HG03442 (cell line): Measurements from ENCODE around the gene RNF121.
A peak's percentile ranks its signal among the peaks of the same experiment; 100 is the strongest.
"Not testable (repeated sequence)": the region's sequence is repeated elsewhere in the genome, so short reads cannot be mapped to it uniquely, and the experiment has no call there.

Source experiments
- ATAC-seq: cut with Tn5 transposase; IDR thresholded peaks from one replicate; pipeline ENCODE4 v1.9.1; 2021; ENCODE audit warnings: mild to moderate bottlenecking, moderate library complexity; ENCODE audit not compliant: unreplicated experiment

RNF121 gene

DNA sequence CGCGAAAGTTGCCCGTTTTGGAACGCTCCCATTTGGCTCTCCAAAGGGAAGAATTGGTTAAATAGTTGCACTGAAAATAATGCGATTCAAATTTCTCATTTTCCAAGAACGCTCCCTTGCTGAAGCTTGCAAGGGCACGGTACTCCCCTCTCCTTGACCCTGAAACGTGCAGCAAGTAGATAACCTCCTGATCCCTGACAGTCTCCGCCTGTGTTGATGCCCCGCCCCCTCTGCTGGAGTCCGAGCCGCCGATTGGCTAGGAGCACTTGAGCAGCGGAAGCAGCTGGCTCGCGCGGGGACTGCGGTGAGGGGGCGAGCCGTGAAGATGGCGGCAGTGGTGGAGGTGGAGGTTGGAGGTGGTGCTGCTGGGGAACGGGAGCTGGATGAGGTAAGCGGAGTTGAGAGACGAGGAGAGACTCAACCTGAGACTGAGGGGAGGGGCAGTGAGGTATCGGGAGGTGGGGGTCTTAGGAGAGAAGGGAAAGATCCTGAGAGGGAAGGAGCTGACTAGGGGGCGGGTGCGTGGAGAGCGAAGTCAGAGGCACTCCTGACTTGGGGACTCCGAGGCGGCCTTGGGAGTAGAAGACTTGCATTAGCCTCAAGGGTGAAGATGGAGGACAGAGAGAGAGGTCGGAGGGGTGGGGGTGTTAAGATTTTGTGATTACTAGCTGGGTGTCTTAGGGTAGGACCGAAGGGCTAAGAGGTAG, at the start of gene RNF121:
TSS of gene RNF121 (plus strand) at position 310 of the 707 bp plus-strand sequence. CDS start at position 326, 16 bp downstream.
- ATAC-seq, result peak; percentile 76

DNA sequence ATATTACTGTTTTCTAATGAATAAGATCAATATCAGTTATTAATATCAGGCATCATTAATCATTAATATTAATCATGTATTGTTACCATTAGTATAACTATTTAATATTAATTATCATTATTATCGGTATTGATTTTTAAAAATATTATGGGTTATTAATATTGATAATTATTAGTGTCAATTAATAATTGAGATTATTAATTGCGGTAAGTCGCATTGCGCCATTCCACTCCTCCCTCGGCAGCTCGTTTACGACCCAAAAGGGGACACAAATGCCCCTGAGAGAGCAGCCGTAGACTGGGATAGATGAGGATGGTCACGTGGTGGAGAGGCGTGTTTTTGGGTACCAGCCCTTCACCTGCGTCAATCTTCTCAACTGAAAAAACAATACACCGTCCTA, 43.0 kb upstream of the RNF121 start:
- ATAC-seq, result not testable (repeated sequence)

DNA sequence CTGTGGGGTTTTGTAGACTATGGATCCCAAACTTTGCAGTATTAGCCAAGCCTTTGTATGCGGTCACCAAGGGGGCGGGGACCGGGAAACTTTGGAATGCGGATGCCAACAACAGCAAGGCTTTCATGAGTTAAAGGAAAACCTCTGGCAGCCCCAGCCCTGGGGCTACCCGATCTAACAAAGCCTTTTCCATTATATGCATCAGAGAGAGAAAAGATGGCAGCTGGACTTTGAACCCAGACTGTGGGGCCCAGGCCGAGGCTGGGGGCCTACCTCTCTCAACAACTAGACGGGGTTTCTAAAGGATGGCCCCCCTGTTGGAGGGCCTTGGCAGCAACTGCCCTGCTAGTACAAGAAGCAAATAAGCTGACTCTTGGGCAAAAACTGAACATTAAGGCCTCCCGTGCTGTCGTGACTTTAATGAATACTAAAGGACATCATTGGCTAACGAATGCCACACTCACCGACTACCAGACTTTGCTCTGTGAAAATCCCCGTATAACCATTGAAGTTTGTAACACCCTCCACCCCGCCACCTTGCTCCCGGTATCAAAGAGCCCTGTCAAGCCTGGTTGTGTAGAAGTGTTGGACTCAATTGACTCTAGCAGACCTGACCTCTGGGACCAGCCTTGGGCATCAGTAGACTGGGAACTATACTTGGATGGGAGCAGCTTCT, 40.4 kb upstream of the RNF121 start:
- ATAC-seq, result not testable (repeated sequence)

DNA sequence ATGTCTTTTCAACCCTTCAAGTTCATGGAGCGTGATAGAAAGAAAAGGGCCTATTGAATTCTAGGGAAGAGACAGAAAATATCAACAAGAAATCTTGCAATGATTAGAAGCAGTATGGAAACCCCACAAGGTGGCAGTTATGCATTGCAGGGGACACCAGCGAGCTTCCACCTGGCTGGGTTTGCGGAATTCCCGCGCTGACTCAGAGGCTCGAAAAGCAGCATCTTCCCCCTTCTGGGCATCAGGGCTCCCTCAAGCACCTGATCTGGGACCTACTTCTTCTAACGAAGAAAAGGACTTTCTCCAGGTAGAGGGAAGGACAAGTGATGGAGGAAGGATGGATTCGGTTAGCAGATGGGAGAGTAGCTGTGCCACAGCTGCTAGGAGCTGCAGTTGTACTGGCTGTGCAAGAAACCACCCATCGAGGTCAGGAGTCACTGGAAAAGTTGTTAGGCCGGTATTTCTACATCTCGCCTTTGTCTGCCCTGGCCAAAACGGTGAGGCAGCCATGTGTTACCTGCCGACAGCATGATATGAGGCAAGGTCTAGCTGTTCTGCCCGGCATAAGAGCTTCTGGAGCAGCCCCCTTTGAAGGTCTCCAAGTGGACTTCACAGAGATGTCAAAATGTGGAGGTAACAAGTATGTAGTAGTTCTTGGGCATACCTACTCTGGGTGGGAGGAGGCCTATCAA, 39.5 kb upstream of the RNF121 start:
- ATAC-seq, result not testable (repeated sequence)

DNA sequence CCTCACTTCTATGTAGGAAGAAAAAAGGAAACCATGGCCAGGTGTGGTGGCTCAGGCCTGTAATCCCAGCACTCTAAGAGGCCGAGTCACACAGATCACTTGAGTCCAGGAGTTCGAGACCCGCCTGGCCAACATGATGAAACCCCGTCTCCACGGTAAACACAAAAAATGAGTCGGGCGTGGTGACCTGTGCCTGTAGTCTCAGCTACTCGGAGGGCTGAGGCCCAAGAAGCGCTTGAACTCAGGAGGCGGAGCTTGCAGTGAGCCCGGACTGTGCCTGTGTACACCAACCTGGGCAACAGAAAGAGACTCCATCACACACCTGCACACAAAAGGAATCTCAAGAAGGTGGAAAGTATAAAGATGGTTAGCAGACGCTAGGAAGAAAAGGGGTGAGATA, 32.9 kb upstream of the RNF121 start:
- ATAC-seq, result no peak

DNA sequence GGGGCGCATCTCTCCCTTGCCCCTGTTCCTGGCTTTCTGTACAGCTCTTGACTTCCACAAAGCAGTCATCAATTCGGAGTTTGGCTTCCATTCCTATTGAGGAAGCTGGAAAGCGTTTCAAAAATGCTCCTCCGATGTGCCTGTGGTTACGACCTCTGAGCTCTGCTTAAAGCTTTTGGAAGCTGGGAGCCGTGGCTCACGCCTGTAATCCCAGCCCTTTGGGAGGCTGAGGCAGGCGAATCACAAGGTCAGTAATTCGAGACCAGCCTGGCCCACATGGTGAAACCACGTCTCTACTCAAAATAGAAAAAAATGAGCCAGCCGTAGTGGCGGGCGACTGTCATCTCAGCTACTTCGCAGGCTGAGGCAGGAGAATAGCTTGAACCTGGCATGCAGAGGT, 27.7 kb upstream of the RNF121 start:
- not testable (repeated sequence) for ATAC-seq

DNA sequence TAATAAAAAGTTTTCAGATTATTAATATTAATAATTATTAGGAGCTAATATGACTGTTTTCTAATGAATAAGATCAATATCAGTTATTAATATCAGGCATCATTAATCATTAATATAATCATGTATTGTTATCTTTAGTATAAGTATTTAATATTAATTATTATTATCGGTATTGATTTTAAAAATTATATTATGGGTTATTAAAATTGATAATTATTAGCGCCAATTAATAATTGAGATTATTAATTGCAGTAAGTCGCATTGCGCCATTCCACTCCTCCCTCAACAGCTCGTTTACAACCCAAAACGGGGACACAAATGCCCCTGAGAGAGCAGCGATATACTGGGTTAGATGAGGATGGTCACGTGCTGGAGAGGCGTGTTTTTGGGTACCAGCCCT, 20.6 kb upstream of the RNF121 start:
- ATAC-seq, result no peak

DNA sequence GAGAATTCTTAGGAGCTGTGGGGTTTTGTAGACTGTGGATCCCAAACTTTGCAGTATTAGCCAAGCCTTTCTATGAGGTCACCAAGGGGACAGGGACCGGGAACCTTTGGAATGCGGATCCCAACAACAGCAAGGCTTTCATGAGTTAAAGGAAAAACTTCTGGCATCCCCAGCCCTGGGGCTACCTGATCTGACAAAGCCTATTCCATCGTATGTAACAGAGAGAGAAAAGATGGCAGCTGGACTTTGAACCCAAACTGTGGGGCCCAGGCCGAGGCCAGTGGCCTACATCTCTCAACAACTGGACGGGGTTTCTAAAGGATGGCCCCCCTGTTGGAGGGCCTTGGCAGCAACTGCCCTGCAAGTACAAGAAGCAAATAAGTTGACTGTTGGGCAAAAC, 18.1 kb upstream of the RNF121 start:
- not testable (repeated sequence) for ATAC-seq

DNA sequence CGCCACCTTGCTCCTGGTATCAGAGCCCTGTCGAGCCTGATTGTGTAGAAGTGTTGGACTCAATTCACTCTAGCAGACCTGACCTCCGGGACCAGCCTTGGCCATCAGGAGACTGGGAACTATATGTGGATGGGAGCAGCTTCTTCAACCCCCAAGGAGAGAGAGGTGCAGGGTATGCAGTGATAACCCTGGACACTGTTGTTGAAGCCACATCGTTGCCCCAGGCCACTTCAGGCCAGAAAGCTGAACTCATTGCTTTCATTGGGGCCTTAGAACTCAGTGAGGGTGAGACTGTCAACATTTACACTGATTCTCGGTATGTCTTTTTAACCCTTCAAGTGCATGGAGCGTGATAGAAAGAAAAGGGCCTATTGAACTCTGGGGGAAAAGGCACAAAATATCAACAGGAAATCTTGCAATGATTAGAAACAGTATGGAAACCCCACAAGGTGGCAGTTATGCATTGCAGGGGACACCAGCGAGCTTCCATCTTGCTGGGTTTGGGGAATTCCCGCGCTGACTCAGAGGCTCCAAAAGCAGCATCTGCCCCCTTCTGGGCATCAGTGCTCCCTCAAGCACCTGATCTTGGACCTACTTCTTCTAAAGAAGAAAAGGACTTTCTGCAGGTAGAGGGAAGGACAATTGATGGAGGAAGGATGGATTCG, 17.4 kb upstream of the RNF121 start:
- not testable (repeated sequence) for ATAC-seq

DNA sequence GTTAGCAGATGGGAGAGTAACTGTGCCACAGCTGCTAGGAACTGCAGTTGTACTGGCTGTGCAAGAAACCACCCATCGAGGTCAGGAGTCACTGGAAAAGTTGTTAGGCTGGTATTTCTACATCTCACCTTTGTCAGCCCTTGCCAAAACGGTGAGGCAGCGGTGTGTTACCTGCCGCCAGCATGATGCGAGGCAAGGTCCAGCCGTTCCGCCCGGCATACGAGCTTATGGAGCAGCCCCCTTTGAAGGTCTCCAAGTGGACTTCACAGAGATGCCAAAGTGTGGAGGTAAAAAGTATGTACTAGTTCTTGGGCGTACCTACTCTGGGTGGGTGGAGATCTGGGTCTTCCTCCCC, 16.9 kb upstream of the RNF121 start:
- not testable (repeated sequence) for ATAC-seq

DNA sequence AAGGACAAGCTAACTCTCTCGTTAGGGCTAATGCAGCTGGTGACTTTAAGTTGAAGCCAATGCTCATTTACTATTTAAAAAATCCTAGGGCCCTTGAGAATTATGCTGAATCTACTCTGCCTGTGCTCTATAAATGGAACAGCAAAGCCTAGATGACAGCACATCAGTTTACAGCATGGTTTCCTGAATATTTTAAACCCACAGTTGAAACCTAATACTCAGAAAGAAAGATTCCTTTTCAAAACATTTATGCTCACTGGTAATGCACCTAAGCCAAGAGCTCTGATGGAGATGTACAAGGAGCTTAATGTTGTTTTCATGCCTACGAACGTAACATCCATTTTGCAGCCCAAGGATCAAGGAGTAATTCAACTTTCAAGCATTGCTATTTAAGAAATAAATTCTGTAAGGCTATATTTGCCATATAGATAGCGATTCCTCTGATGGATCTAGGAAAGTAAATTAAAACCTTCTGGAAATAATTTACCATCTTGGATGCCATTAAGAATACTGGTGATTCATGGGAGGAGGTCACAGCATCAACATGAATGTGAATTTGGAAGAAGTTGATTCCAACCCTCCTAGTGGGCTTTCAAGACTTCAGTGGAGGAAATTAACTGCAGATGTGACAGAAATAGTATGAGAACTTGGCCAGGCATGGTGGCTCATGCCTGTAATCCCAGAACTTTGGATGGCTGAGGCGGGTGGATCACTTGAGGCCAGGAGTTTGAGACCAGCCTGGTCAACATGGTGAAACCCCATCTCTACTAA, 14.9 kb upstream of the RNF121 start:
- ATAC-seq, result no peak

DNA sequence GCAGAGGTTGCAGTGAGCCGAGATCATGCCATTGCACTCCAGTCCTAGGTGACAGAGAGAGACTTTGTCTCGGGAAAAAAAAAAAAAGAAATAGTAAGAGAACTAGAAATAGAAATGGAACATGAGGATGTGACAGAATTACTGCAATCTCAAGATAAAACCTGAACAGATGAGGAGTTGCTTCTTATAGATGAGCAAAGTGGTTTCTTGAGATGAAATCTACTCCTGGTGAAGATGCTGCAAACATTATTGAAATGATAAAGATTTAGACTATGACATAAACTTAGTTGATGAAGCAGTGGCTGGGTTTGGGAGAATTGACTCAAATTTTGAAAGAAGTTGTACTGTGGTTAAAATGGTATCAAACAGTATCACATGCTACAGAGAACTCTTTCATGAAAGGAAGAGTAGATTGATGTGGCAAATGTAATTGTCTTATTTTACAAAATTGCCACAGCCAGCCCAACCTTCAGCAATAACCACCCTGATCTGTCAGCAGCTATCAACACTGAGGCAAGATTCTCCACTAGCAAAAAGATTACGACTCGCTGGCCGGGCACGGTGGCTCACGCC, 14.1 kb upstream of the RNF121 start:
- ATAC-seq, result no peak

DNA sequence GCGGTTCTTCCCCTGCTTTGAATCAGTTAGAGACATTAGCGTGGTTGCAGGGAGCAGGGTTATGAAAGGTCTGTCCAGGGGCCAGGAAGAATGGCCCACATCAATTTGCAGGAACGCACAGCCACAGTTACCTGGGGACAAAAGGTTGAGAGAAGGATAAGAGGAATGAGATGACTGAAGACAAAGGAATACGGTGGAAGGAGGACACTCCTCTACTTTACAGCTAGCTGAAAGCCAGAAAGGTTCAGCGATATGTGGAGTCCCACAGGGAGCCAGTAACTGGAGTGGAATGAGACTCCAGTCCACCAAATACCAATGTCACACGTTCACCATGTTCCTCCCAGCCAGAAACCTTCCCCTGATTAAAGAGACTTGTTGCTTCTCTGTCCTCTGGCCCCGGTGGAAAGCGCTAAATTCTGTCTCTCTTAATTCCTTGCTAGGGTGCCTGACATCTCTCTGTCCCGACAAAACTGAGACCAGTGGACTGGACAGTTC, 11.2 kb upstream of the RNF121 start:
- no peak for ATAC-seq

DNA sequence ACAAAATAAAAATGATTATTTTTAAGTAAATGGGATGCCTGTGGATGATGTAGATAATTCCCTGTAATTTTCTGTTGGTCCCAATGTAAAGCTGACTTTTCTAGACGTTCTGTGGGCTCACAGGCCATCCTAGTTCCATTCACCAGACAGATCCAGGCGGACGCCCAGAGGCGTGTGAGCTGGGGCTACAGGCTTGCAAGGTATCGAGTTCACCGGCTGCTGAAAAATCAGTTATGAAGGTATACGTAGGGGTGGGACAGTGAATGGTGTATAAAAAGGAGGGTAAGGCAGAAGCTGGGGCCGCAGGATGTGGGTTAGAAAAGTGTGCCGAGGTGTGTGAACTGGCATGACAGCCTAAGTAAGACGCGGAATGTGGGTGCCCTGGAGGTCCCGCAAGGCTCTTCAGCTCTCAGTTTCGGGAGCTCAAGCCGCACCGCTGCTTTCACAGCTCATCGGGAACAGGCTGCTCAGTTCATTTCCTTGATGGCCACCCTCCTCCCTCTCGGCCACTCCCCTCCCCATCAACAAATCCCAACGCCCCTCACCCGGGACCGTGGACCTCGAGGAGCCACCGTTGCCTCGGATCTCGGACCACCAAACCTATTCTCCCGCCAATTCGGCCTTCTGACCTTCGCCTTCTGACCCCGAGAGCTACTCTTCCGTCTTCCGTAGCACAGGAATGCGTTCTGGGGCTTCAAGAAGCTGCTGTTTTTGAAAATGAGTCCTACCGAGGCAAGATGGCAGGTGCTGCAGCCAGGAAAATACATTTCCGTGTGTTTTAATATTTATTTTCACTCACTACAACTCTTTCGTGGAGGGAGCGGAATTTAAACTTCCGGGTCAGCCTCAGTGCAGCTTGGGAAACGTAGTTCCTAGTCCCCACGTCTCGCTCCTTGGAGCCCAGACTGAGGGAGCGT, 768 bp upstream of the RNF121 start, which contains the start of gene XNDC1N:
TSS of gene XNDC1N (minus strand) at position 775 of the 917 bp plus-strand sequence. CDS start 5,241 bp downstream, outside the sequence.
- ATAC-seq, result peak; percentile 67

DNA sequence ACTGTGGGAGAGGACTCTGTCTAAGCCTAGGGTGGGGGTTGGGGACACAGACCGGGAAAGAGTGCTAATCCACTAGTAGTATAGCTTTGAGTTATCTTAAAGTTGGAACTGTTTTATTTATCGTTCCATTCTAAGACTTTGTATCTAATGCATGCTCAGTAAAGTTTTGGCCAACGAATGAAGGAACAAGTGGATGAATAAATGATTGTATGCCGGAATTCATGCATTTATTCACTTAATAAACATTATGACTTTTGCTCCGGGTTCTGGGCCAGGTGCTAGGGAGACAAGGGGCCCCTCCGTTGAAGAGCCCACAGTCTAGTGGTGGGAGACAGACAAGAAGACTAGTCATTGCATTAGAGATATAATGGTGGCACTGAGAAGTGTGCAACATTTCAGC, 645 bp downstream of the RNF121 start:
- ATAC-seq, result no peak

DNA sequence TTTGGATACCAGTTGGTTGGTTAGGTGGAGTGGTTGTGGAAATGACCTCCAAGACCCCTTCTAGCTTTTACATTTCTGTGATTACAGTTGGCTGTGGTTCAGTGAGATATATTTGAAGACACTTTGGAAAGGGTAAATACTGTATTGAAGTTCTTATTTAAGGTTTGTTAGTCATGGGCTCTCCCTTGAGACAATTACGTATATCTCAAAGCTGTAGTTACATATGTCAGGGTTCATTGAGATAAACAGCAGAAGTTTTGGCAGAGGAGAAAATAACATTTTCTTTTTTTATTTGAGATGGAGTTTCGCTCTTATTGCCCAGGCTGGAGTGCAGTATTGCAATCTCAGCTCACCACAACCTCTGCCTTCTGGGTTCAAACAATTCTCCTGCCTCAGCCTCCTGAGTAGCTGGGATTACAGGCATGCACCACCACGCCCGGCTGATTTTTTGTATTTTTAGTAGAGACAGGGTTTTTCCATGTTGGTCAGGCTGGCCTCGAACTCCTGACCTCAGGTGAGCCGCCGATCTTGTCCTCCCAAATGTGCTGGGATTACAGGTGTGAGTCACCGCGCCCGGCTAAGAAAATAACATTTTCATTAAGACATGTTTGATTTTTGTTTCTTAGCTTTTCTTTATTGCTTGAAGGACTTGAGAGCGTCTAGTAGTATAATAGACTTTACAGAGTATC, 1.9 kb downstream of the RNF121 start:
- no peak for ATAC-seq

DNA sequence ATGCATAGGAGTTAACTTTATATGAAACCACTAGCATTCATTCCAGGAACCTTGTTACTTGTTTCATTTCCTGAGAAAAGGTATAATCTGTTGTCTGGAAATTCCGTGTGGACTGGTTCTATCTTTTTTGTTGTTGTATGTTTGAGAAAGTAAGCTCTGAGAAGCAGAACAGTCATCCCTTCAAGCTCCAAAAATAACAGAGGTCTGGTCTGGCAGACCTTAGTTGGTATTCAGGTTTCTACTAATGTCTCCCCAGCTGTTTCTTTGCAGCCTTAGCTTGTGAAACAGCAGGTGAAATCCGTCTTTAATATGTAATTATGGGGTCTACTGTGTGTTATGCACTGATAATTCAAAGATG, 2.4 kb downstream of the RNF121 start:
- no peak for ATAC-seq

DNA sequence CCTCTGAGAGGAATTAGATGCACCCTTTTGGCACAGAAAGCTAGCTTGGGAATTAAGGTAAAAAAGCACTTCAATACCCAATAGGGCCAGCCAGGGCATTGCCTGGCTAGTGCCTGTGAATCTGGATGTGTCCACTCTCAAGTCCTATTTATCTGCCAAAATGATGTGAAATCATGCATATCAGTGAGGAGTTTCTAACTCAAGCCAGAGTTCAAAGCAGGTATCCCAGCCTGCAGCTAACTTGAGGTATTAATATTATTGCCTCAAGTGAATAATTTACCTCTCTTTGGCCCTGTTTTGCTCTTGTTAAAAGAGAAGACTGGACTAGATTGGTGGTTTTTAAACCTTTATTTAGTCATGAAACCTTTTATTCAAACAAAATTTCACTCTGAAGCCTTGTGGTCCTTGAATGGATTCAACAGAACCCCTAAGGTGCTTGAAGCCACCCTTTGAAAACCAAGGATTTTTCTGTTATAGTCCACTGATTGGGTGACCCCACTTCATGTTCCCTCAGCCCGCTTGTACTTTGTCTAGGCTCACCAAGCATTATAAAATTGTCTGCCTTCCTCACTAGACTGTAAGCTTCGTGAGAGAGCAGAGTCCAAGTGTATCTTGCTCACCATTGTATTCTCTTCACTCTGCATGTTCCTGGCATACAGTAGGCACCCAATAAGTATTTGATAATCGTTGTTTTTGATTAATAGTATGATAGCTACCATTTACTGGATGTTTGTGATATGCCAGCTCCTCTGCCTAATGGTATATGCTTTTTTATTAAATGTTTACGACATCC, 4.5 kb downstream of the RNF121 start:
- no peak for ATAC-seq
